Activated T-helper 1 cell treated with anti-CD3 and anti-CD28 coated beads, Interleukin-12 subunit alpha, Interleukin-12 subunit beta, Interleukin-2, Interleukin-4 antibody, amounts not matched to agents 30 ng/mL and 10 ng/mL and 1 ng/mL, durations not matched to agents 14 hours and 24 hours and 36 hours (primary cell): Measurements from ENCODE around the gene TBL1XR1. TPM values are rescaled to one million over a fixed set of nuclear protein-coding genes. Genes with fewer than 3 reads are reported as not detected.

Experiments used
- DNase-seq: peaks from one replicate; pipeline ENCODE4 v3.0.0; 2021; ENCODE audit warnings: low spot score
- H3K27ac Mint-ChIP-seq: one replicate; pipeline ENCODE4 v1.8.0; 2021; ENCODE audit warnings: mild to moderate bottlenecking, mixed read lengths
- H3K27me3 Mint-ChIP-seq: one replicate; pipeline ENCODE4 v1.8.0; 2022; ENCODE audit warnings: mild to moderate bottlenecking, moderate library complexity, mixed read lengths; ENCODE audit not compliant: insufficient read depth
- H3K36me3 Mint-ChIP-seq: one replicate; pipeline ENCODE4 v1.8.0; 2021; ENCODE audit warnings: low read depth, mixed read lengths
- H3K4me1 Mint-ChIP-seq: one replicate; pipeline ENCODE4 v1.8.0; 2021; ENCODE audit warnings: low read depth, mixed read lengths
- H3K4me3 Mint-ChIP-seq: one replicate; pipeline ENCODE4 v1.8.0; 2021; ENCODE audit warnings: mild to moderate bottlenecking, moderate library complexity, mixed read lengths
- H3K9me3 Mint-ChIP-seq: one replicate; pipeline ENCODE4 v1.8.0; 2021; ENCODE audit warnings: mixed read lengths
- intact Hi-C: fragments of 100-400 bp; cut with micrococcal nuclease; formaldehyde crosslinking; loops from one replicate; pipeline ENCODE4 v1.15.1; 2024
- total RNA-seq: library from RNA; stranded (reverse); gene quantifications from 2 replicates; pipeline ENCODE4 v1.2.3, GENCODE V29; 2022

TBL1XR1 gene
- total RNA-seq, 1 donor from 2014 or later: 190 TPM

GRCh38 chr3:177106184-177106583 lies 91.1 kb downstream of the TBL1XR1 start:
- no peak for DNase-seq
- H3K27ac Mint-ChIP-seq: no peak overlapping the region

GRCh38 chr3:177105623-177106022 lies 91.7 kb downstream of the TBL1XR1 start:
- no peak for DNase-seq
- Mint-ChIP-seq H3K27me3 (no peaks in the 10 kb centered on the region), H3K27ac (no peak overlapping the region), H3K4me3 (no peak overlapping the region), H3K36me3 (peaks cover 11% of the 10 kb centered on the region), H3K9me3 (peaks cover 4% of the 10 kb centered on the region), H3K4me1 (peaks cover 41% of the 10 kb centered on the region)
- intact Hi-C loops: no loop called here

More at GRCh38 chr3:177106184-177106583, 91.1 kb downstream of the TBL1XR1 start:
- Mint-ChIP-seq H3K27me3 (no peaks in the 10 kb centered on the region), H3K4me3 (no peak overlapping the region), H3K4me1 (peaks cover 45% of the 10 kb centered on the region), H3K9me3 (peaks cover 4% of the 10 kb centered on the region), H3K36me3 (peaks cover 8% of the 10 kb centered on the region)
- intact Hi-C loops: no loop called here

GRCh38 chr3:177104299-177104992 lies 92.8 kb downstream of the TBL1XR1 start:
- no peak for DNase-seq
- Mint-ChIP-seq H3K36me3 (peaks cover 9% of the 10 kb centered on the region), H3K4me1 (peaks cover 29% of the 10 kb centered on the region), H3K27me3 (no peaks in the 10 kb centered on the region), H3K9me3 (peaks cover 4% of the 10 kb centered on the region), H3K4me3 (no peak overlapping the region), H3K27ac (no peak overlapping the region)
- intact Hi-C loops: no loop called here

GRCh38 chr3:177102553-177102952 lies 94.7 kb downstream of the TBL1XR1 start:
- intact Hi-C loops: no loop called here
- DNase-seq: no peak
- Mint-ChIP-seq H3K4me3 (no peak overlapping the region), H3K9me3 (peaks cover 4% of the 10 kb centered on the region), H3K27ac (no peak overlapping the region), H3K27me3 (no peaks in the 10 kb centered on the region), H3K36me3 (peaks cover 14% of the 10 kb centered on the region), H3K4me1 (peaks cover 26% of the 10 kb centered on the region)

- Mint-ChIP-seq H3K27me3 (no peaks in the 10 kb centered on the region), H3K27ac (peak overlapping the region; percentile 7), H3K36me3 (peaks cover 41% of the 10 kb centered on the region), H3K4me1 (peaks cover 25% of the 10 kb centered on the region), H3K9me3 (peaks cover 21% of the 10 kb centered on the region), H3K4me3 (no peak overlapping the region)
- no peak for DNase-seq
- intact Hi-C loops: no loop called here
Observed at GRCh38 chr3:177098551-177098950, 98.7 kb downstream of the TBL1XR1 start.

- no peak overlapping the region for H3K27ac Mint-ChIP-seq
- peaks cover 56% of the 10 kb centered on the region for H3K36me3 Mint-ChIP-seq
- H3K9me3 Mint-ChIP-seq: peaks cover 33% of the 10 kb centered on the region
- no peak overlapping the region for H3K4me3 Mint-ChIP-seq
- intact Hi-C loops: no loop called here
- DNase-seq: no peak
- peaks cover 30% of the 10 kb centered on the region for H3K4me1 Mint-ChIP-seq
- H3K27me3 Mint-ChIP-seq: no peaks in the 10 kb centered on the region
Observed at GRCh38 chr3:177096615-177097014, 100.7 kb downstream of the TBL1XR1 start.

- peaks cover 42% of the 10 kb centered on the region for H3K4me1 Mint-ChIP-seq
- H3K9me3 Mint-ChIP-seq: peaks cover 33% of the 10 kb centered on the region
- peaks cover 64% of the 10 kb centered on the region for H3K36me3 Mint-ChIP-seq
- no peak for DNase-seq
- H3K27ac Mint-ChIP-seq: no peak overlapping the region
- no peaks in the 10 kb centered on the region for H3K27me3 Mint-ChIP-seq
- H3K4me3 Mint-ChIP-seq: no peak overlapping the region
- intact Hi-C loops: no loop called here
Observed at GRCh38 chr3:177093966-177094365, 103.3 kb downstream of the TBL1XR1 start.

GRCh38 chr3:177089901-177090300 lies 107.4 kb downstream of the TBL1XR1 start:
- DNase-seq: no peak
- Mint-ChIP-seq H3K9me3 (peaks cover 25% of the 10 kb centered on the region), H3K36me3 (peaks cover 50% of the 10 kb centered on the region), H3K27ac (no peak overlapping the region), H3K4me3 (no peak overlapping the region), H3K4me1 (peaks cover 39% of the 10 kb centered on the region), H3K27me3 (no peaks in the 10 kb centered on the region)
- intact Hi-C loops: no loop called here

- Mint-ChIP-seq H3K4me3 (no peak overlapping the region), H3K4me1 (peaks cover 43% of the 10 kb centered on the region), H3K36me3 (peaks cover 49% of the 10 kb centered on the region), H3K27ac (no peak overlapping the region), H3K27me3 (no peaks in the 10 kb centered on the region), H3K9me3 (peaks cover 22% of the 10 kb centered on the region)
- intact Hi-C loops: no loop called here
- DNase-seq: no peak
Observed at GRCh38 chr3:177089110-177089509, 108.2 kb downstream of the TBL1XR1 start.

- peaks cover 36% of the 10 kb centered on the region for H3K4me1 Mint-ChIP-seq
- no peak for DNase-seq
- no peaks in the 10 kb centered on the region for H3K27me3 Mint-ChIP-seq
- intact Hi-C loops: no loop called here
- peaks cover 26% of the 10 kb centered on the region for H3K36me3 Mint-ChIP-seq
- H3K4me3 Mint-ChIP-seq: no peak overlapping the region
- no peaks in the 10 kb centered on the region for H3K9me3 Mint-ChIP-seq
- H3K27ac Mint-ChIP-seq: no peak overlapping the region
Observed at GRCh38 chr3:177085794-177086193, 111.5 kb downstream of the TBL1XR1 start.

GRCh38 chr3:177084616-177085015 lies 112.7 kb downstream of the TBL1XR1 start:
- H3K4me1 Mint-ChIP-seq: peaks cover 31% of the 10 kb centered on the region

GRCh38 chr3:177080122-177080521 lies 117.2 kb downstream of the TBL1XR1 start:
- Mint-ChIP-seq H3K27me3 (no peaks in the 10 kb centered on the region), H3K36me3 (peaks cover 26% of the 10 kb centered on the region), H3K27ac (no peak overlapping the region), H3K9me3 (no peaks in the 10 kb centered on the region), H3K4me1 (peaks cover 30% of the 10 kb centered on the region), H3K4me3 (no peak overlapping the region)
- intact Hi-C loops: no loop called here
- DNase-seq: no peak

More at GRCh38 chr3:177084616-177085015, 112.7 kb downstream of the TBL1XR1 start:
- no peak for DNase-seq
- intact Hi-C loops: no loop called here
- Mint-ChIP-seq H3K27ac (no peak overlapping the region), H3K9me3 (no peaks in the 10 kb centered on the region), H3K4me3 (no peak overlapping the region), H3K36me3 (peaks cover 20% of the 10 kb centered on the region), H3K27me3 (no peaks in the 10 kb centered on the region)

GRCh38 chr3:177079684-177080083 lies 117.6 kb downstream of the TBL1XR1 start:
- intact Hi-C loops: no loop called here
- no peak for DNase-seq
- Mint-ChIP-seq H3K4me1 (peaks cover 26% of the 10 kb centered on the region), H3K4me3 (no peak overlapping the region), H3K27ac (no peak overlapping the region), H3K27me3 (no peaks in the 10 kb centered on the region), H3K36me3 (peaks cover 24% of the 10 kb centered on the region), H3K9me3 (no peaks in the 10 kb centered on the region)
